Measurements from ENCODE around the gene SND1.

- TF ChIP-seq CTCF (IDR thresholded peaks at IDR 0.05; ENCODE audit: low read depth, low read length, poor library complexity, severe bottlenecking) (peak; percentile 35), EZH2phosphoT487 (IDR thresholded peaks at IDR 0.05; ENCODE audit: borderline replicate concordance, low read length) (no peak)
Measured at GRCh38 chr7:127628445-127628844, 23.5 kb upstream of the SND1 start.
